ENCODE data around the gene AFF3. TPM values are rescaled to one million over a fixed set of nuclear protein-coding genes. Genes with fewer than 3 reads are reported as not detected.

The AFF3 gene
- total and polyA plus RNA-seq, 2 of the 4 experiments (the other 2 are of a cell fraction): 12.9 to 14.3 TPM

DNA sequence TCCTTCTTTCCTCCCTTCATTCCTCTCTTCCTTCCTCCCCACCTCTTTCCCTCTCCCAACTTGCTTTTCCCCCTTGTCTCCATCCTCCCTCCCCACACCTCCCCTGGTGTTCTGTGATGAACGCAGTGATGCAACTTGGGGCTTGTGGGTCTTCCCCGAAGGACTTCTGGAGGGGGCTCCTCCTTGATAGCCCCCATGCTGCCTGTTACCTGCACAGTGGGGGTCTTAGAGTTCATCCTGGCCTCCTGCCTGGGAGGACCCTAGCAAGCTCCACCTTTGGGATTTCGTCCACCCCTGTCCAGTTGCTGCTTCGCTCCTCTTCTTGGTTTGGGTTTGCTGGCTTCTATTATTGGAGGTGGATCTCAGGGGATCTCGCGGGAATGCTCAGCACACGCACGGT, 43.7 kb upstream of the AFF3 start:
- H2BK120ac ChIP-seq (ENCODE audit: low read depth, low read length): no peak overlapping the region
- no peak overlapping the region for H4K5ac ChIP-seq (ENCODE audit: low read depth, low read length)
- BruUV-seq (replicated peaks): no TSS peak
- H3K79me1 ChIP-seq (ENCODE audit: low read depth in 1 of 2, low read length in 2 of 2): no peaks in the 10 kb centered on the region
- H3K18ac ChIP-seq (ENCODE audit: low read depth, low read length): no peak overlapping the region
- no peaks in the 10 kb centered on the region for H3K9me3 ChIP-seq (ENCODE audit: control insufficient read depth, insufficient read depth, low read length)
- H3K27me3 ChIP-seq (ENCODE audit: control insufficient read depth, insufficient read depth, low read length): peaks cover 4% of the 10 kb centered on the region; the same call in 1 of the 2 replicates
- no peak overlapping the region for H3K56ac ChIP-seq (ENCODE audit: extremely low read depth, insufficient read depth, low read length)
- H3K9me1 ChIP-seq (ENCODE audit: insufficient read depth, low read length): no peaks in the 10 kb centered on the region
- intact Hi-C loops (cut with micrococcal nuclease): no loop called here
- in situ Hi-C loops (cut with MboI; ENCODE audit: low sequenced_read_pairs): no loop called here
- no peak overlapping the region for H3K4me3 ChIP-seq (ENCODE audit: insufficient read depth, low read depth, low read length)
- H3K14ac ChIP-seq (replicated peaks; ENCODE audit: low read depth, low read length): no peak overlapping the region
- no peaks in the 10 kb centered on the region for H3K36me3 ChIP-seq (ENCODE audit: control insufficient read depth, insufficient read depth, low read length)
- 80% methylated on average over 2 of the region's 8 CpGs; no CpG with 5 or more reads in 1 of the 2 experiments for WGBS, 2 experiments (ENCODE audit: extremely low coverage in 2 of 2, insufficient read length in 1 of 2)
- no peak overlapping the region for H4K8ac ChIP-seq (ENCODE audit: low read depth in 2 of 2, low read length in 2 of 2)
- DNase-seq (no peak), ATAC-seq (ENCODE audit: low read depth) (no peak)
- H3K4me1 ChIP-seq (ENCODE audit: control insufficient read depth, insufficient read depth, low read length): no peaks in the 10 kb centered on the region
- H3K9ac ChIP-seq (ENCODE audit: low read depth, low read length): no peak overlapping the region
- POLR2A ChIA-PET (ENCODE audit: unreplicated experiment): no interaction called here
- no peak overlapping the region for H2BK20ac ChIP-seq (ENCODE audit: low read depth, low read length)
- no peak overlapping the region for H2AK5ac ChIP-seq (ENCODE audit: low read depth, low read length)
- H4K20me1 ChIP-seq (ENCODE audit: insufficient read depth, low read length): no peaks in the 10 kb centered on the region
- no peak overlapping the region for H3K4me2 ChIP-seq (ENCODE audit: low read depth, low read length)
- CTCF ChIA-PET: interaction anchor here (1.0 kb wide), 1 partner anchor 11 kb away, joined by 3 read pairs; no protein-coding TSS in a partner anchor
- no peak overlapping the region for H2AK9ac ChIP-seq (replicated peaks; ENCODE audit: low read depth, low read length, poor library complexity)
- H4K91ac ChIP-seq (ENCODE audit: insufficient read depth, low read depth, low read length): no peak overlapping the region
- H2BK5ac ChIP-seq (ENCODE audit: low read depth, low read length, poor library complexity, severe bottlenecking): no peak overlapping the region
- no peak overlapping the region for H2AFZ ChIP-seq (replicated peaks; ENCODE audit: low read length, poor library complexity)
- dilution Hi-C loops (cut with HindIII; ENCODE audit: low sequenced_read_pairs, unreplicated experiment): no loop called here
- H3K27ac ChIP-seq (ENCODE audit: insufficient read depth, low read length): no peak overlapping the region
- no peak overlapping the region for H2BK15ac ChIP-seq (ENCODE audit: low read depth, low read length)
- TF ChIP-seq, protein P1, sequence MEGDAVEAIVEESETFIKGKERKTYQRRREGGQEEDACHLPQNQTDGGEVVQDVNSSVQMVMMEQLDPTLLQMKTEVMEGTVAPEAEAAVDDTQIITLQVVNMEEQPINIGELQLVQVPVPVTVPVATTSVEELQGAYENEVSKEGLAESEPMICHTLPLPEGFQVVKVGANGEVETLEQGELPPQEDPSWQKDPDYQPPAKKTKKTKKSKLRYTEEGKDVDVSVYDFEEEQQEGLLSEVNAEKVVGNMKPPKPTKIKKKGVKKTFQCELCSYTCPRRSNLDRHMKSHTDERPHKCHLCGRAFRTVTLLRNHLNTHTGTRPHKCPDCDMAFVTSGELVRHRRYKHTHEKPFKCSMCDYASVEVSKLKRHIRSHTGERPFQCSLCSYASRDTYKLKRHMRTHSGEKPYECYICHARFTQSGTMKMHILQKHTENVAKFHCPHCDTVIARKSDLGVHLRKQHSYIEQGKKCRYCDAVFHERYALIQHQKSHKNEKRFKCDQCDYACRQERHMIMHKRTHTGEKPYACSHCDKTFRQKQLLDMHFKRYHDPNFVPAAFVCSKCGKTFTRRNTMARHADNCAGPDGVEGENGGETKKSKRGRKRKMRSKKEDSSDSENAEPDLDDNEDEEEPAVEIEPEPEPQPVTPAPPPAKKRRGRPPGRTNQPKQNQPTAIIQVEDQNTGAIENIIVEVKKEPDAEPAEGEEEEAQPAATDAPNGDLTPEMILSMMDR (conservative IDR thresholded peaks at IDR 0.05; ENCODE audit: low read depth, low read length): no peak
- no peak for TF ChIP-seq RFX5 (IDR thresholded peaks at IDR 0.05; ENCODE audit: low read depth, low read length)
- TF ChIP-seq BHLHE40 (IDR thresholded peaks at IDR 0.05; ENCODE audit: low read depth, low read length): no peak
- H3K23ac ChIP-seq (ENCODE audit: low read depth, low read length): no peak overlapping the region
- no peak overlapping the region for H3K4ac ChIP-seq (ENCODE audit: low read depth, low read length)

All from IMR-90 (cell line).